Measurements from ENCODE around the gene CCL13. TPM values are rescaled to one million over a fixed set of nuclear protein-coding genes. Genes with fewer than 3 reads are reported as not detected.

Gene CCL13
- polyA plus RNA-seq, 2 of the 4 experiments (the other 2 are of a cell fraction) = not detected

GRCh38 chr17:34357398-34357797 is 1.1 kb downstream of the CCL13 start:
- CTCF ChIA-PET = interaction anchor here (1.3 to 18.3 kb wide), 4 partner anchors 11 to 155 kb away, joined by 3 to 571 read pairs (median 5); no protein-coding TSS in a partner anchor
- POLR2A ChIA-PET = no interaction called here
- no peaks in the 10 kb centered on the region for H3K4me1 ChIP-seq
- no peak for FAIRE-seq
- H3K4me2 ChIP-seq = no peak overlapping the region
- H3K4me3 ChIP-seq = no peak overlapping the region
- H3K27ac ChIP-seq = no peak overlapping the region
- TF ChIP-seq, protein P1, sequence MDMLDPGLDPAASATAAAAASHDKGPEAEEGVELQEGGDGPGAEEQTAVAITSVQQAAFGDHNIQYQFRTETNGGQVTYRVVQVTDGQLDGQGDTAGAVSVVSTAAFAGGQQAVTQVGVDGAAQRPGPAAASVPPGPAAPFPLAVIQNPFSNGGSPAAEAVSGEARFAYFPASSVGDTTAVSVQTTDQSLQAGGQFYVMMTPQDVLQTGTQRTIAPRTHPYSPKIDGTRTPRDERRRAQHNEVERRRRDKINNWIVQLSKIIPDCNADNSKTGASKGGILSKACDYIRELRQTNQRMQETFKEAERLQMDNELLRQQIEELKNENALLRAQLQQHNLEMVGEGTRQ (IDR thresholded peaks at IDR 0.05) = no peak
- TF ChIP-seq, protein P2, sequence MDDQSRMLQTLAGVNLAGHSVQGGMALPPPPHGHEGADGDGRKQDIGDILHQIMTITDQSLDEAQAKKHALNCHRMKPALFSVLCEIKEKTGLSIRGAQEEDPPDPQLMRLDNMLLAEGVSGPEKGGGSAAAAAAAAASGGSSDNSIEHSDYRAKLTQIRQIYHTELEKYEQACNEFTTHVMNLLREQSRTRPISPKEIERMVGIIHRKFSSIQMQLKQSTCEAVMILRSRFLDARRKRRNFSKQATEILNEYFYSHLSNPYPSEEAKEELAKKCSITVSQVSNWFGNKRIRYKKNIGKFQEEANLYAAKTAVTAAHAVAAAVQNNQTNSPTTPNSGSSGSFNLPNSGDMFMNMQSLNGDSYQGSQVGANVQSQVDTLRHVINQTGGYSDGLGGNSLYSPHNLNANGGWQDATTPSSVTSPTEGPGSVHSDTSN (IDR thresholded peaks at IDR 0.05) = no peak
- TF ChIP-seq MAFK (IDR thresholded peaks at IDR 0.05; ENCODE audit: partially characterized antibody) (no peak), MAX (IDR thresholded peaks at IDR 0.05) (no peak), TFCP2L1 (CRISPR knock-in tag; IDR thresholded peaks at IDR 0.05) (no peak), RARB (CRISPR knock-in tag; IDR thresholded peaks at IDR 0.05) (no peak), ELK1 (IDR thresholded peaks at IDR 0.05; ENCODE audit: low read depth, low read length) (no peak), SREBF2 (IDR thresholded peaks at IDR 0.05) (no peak)
- DNase-seq (ENCODE audit: low read depth in 1 of 2, low spot score in 1 of 2) = no peak
- 40% methylated on average over 2 of the region's 2 CpGs for WGBS (ENCODE audit: missing lambda C conversion rate)
- no peak for ATAC-seq
- peaks cover 8% of the 10 kb centered on the region; the same call in 2 of the 3 replicates for H3K9me3 ChIP-seq

DNA sequence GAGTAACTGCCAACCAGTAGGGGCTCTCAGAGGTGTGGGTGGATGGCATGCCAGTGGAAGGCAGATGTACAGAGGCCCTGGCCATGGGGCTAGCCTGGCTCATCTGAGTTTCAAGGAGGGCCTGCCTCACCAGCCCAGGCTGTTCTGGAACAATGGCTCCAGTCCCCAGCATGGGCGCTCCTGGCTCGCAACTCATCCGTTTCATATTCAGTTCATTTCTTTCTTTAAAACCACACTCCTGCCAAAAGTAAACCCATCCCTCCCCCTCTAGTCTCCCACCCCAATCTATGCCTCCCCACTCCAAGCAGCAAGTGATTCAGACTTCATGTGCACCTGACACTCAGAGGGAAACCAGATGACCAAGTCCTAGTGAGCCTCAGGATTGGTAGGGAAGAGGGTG is 2.4 kb downstream of the CCL13 start:
- Histone ChIP-seq H3K4me2 (no peak overlapping the region), H3K4me3 (no peak overlapping the region), H3K4me1 (no peaks in the 10 kb centered on the region), H3K9me3 (peaks cover 8% of the 10 kb centered on the region; the same call in 2 of the 3 replicates), H3K27ac (no peak overlapping the region)
- ATAC-seq = no peak
- no peak for DNase-seq (ENCODE audit: low read depth in 1 of 2, low spot score in 1 of 2)
- WGBS (ENCODE audit: missing lambda C conversion rate) = 89% methylated on average over 3 of the region's 3 CpGs
- ChIA-PET POLR2A (no interaction called here), CTCF (interaction anchor here (1.2 to 18.3 kb wide), 6 partner anchors 7 to 156 kb away, joined by 3 to 571 read pairs (median 58); partner anchors contain the start of gene CCL8)
- no peak for TF ChIP-seq PHF8 (IDR thresholded peaks at IDR 0.05; ENCODE audit: borderline replicate concordance, low read depth)
- no peak for TF ChIP-seq TFCP2L1 (CRISPR knock-in tag; IDR thresholded peaks at IDR 0.05)
- TF ChIP-seq CHD4 (IDR thresholded peaks at IDR 0.05; ENCODE audit: borderline replicate concordance) = no peak
- TF ChIP-seq GATA3 (IDR thresholded peaks at IDR 0.05; ENCODE audit: borderline replicate concordance) = no peak
- TF ChIP-seq, protein P1 (IDR thresholded peaks at IDR 0.05) = no peak
- TF ChIP-seq FOXS1 (CRISPR knock-in tag; IDR thresholded peaks at IDR 0.05) = no peak
- no peak for TF ChIP-seq BHLHE40 (IDR thresholded peaks at IDR 0.05; ENCODE audit: low read depth, low read length)
- TF ChIP-seq FOSB (CRISPR knock-in tag; IDR thresholded peaks at IDR 0.05) = no peak
- TF ChIP-seq, protein P3, sequence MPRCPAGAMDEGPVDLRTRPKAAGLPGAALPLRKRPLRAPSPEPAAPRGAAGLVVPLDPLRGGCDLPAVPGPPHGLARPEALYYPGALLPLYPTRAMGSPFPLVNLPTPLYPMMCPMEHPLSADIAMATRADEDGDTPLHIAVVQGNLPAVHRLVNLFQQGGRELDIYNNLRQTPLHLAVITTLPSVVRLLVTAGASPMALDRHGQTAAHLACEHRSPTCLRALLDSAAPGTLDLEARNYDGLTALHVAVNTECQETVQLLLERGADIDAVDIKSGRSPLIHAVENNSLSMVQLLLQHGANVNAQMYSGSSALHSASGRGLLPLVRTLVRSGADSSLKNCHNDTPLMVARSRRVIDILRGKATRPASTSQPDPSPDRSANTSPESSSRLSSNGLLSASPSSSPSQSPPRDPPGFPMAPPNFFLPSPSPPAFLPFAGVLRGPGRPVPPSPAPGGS (IDR thresholded peaks at IDR 0.05) = no peak
- no peak for TF ChIP-seq CBX8 (IDR thresholded peaks at IDR 0.05)
- TF ChIP-seq, protein P2 (IDR thresholded peaks at IDR 0.05) = no peak
- FAIRE-seq = no peak
